Omental fat pad (tissue), 4 donors: ENCODE data around the gene KHDRBS2. TPM values are rescaled to one million over a fixed set of nuclear protein-coding genes. Genes with fewer than 3 reads are reported as not detected.

ENCODE experiments used
- ATAC-seq: fragments of 150-250 bp; one replicate; pipeline ENCODE4 v1.9.1; 2016; ENCODE audit warnings: mild to moderate bottlenecking, moderate library complexity; ENCODE audit not compliant: low FRiP score
- DNase-seq: peaks from one replicate; pipeline ENCODE4 v3.0.0-alpha.2; 2019; ENCODE audit warnings: low spot score
- total RNA-seq, 4 donors: library from RNA; depleted of rRNA; stranded (reverse); fragments of >200 nt; gene quantifications; one replicate each; pipeline ENCODE4 v1.1.0, GENCODE V29; 2016
- TF ChIP-seq, protein P1 (sequence below), 3 donors: fragments of 450-650 bp; IDR thresholded peaks; one replicate each; pipeline ENCODE4 v1.5.1; 2016 to 2017; ENCODE audit warnings: antibody characterized with exemption in 3 of 3, mild to moderate bottlenecking in 3 of 3, moderate library complexity in 2 of 3

Gene KHDRBS2
- total RNA-seq, 4 donors from 2014 or later: 0.56 to 0.95 TPM; not detected in 2

DNA sequence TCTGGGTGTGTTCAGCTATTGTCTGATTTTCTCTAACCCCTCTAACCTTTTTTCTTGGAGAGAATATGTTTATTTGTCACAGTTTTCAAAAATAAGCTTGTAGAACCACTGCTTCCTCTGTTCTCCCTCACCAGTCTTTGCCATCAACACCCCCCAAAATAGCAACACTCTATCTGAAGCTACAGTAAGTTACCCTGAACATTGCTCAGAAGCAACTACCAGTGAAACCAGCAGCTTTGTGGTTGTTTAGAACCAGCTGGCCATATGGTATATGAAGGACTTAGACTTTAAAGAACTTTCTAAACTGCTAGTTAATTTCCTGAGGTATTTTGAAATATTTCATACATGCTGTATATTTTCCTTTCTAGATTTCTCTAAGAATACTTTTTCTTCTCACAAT, 242.9 kb downstream of the KHDRBS2 start:
- DNase-seq (no peak), ATAC-seq (no peak)
- TF ChIP-seq, protein P1, sequence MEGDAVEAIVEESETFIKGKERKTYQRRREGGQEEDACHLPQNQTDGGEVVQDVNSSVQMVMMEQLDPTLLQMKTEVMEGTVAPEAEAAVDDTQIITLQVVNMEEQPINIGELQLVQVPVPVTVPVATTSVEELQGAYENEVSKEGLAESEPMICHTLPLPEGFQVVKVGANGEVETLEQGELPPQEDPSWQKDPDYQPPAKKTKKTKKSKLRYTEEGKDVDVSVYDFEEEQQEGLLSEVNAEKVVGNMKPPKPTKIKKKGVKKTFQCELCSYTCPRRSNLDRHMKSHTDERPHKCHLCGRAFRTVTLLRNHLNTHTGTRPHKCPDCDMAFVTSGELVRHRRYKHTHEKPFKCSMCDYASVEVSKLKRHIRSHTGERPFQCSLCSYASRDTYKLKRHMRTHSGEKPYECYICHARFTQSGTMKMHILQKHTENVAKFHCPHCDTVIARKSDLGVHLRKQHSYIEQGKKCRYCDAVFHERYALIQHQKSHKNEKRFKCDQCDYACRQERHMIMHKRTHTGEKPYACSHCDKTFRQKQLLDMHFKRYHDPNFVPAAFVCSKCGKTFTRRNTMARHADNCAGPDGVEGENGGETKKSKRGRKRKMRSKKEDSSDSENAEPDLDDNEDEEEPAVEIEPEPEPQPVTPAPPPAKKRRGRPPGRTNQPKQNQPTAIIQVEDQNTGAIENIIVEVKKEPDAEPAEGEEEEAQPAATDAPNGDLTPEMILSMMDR (IDR thresholded peaks at IDR 0.05): no peak

DNA sequence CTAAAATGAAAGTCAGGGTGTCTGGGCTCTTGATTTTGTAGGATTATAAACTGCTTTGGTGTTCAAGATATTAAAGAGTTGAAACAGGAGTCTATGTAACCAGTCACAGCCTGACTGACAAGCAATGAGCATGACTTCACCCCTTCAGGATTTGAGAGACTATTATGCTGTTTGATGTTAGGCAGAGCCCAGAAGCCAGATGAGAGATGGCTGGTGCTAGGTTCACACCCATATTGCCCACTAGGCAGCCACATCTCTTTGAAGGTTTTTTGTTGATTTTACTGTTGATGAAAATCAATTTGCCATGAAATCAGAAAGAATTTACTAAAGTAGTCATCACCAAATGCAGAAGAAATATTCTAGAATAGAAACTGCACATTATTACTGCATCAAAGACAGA, 243.6 kb downstream of the KHDRBS2 start:
- ATAC-seq: no peak
- DNase-seq: no peak
- TF ChIP-seq, protein P1 (IDR thresholded peaks at IDR 0.05): no peak

DNA sequence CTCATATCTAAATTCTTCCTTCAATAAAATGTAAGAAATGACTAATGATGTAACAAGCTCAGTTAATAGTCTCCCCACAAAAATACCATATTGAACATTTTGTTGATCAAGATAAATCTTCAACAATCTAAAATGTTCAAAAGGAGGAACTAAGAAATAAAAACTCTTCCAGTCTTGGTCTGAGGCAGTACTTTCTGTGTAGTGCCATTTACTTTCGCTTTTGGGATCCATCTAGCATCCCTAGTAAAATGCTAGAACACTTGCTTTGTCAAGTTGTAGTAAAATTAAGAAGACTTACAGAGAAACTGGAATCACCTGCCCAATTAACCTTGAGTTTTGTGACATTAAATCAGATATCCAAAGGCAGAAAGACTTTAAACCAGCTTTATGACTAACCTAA, 246.4 kb downstream of the KHDRBS2 start:
- TF ChIP-seq, protein P1 (IDR thresholded peaks at IDR 0.05): no peak

DNA sequence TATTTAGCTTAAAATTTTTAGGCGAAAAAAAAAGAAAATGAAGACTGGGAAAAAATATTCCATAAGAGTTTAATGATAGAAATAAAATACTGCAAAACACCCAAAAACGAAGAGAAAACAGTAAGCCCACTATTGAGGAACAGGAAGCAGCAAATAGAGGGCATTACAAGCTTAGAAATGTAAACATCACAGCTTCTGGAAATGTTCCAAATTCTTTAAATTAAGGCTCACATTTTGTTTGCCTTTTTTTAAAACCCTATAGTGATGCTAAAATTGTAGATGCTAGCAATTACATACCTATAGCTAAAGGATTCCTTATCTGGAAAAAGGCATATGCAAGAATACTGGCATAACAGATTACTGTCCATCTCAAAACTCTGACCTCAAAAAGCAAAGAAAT, 248.6 kb downstream of the KHDRBS2 start:
- ATAC-seq: no peak
- DNase-seq: no peak
- TF ChIP-seq, protein P1 (IDR thresholded peaks at IDR 0.05): no peak

More for the DNA sequence above, 246.4 kb downstream of the KHDRBS2 start:
- DNase-seq: no peak
- ATAC-seq: no peak

DNA sequence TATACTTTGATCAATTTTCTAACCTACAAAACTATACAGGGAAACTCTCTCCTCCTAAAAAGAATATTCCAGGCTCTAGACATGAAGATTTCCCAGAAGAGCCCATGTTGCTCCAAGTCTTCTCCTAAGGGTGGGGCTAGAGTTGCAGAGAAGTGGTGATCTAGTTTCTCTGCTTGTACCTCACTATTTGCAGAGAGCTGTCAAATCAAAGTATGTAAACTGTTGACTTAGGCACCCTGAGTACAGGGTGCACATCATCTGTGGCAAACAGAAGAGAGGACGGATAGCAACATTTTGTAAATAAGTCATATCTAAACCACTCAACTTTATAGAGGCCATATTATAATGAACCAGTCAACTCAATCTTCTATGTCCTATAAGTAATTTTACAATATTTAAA, 250.1 kb downstream of the KHDRBS2 start:
- TF ChIP-seq, protein P1 (IDR thresholded peaks at IDR 0.05): no peak
- DNase-seq (no peak), ATAC-seq (no peak)

DNA sequence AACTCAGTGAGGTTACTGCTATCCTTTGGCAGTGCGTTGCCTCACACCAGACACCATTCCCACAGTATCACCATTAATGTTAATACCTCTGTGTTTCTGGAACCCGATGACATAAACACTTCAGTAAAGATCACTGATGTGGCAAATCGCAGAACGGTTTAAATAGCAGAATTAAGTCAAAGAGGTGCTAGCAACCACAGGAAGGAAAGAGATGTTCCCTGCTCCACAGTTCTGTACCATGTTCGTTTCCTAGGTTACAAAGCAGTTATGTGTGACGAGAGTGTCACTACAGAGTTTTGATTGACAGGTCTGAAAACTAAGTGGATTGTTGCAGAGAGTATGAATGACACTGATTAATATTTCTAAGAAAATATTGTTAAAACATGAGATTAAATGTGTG, 272.3 kb downstream of the KHDRBS2 start:
- no peak for DNase-seq
- TF ChIP-seq, protein P1 (IDR thresholded peaks at IDR 0.05): no peak
- ATAC-seq: no peak

DNA sequence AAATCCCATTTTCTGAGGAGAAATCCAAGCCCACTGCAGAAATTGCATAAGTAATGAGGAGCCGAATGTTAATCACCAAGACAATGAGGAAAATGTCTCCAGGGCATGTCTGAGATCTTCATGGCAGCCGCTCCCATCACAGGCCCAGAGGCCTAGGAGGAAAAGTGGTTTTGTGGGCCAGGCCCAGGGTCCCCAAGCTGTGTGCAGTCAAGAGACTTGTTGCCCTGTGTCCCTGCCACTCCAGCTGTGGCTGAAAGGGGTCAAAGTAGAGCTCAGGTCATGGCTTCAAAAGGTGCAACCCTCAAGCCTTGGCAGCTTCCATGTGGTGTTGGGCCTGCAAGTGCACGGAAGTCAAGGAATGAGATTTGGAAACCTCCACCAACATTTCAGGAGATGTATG, 276.6 kb downstream of the KHDRBS2 start:
- TF ChIP-seq, protein P1 (IDR thresholded peaks at IDR 0.05): no peak
- ATAC-seq (no peak), DNase-seq (no peak)
